ENCODE results near the gene C5. TPM values are rescaled to one million over a fixed set of nuclear protein-coding genes. Genes with fewer than 3 reads are reported as not detected.

Gene C5
- polyA plus RNA-seq, 1 donor = 6.0 TPM

- DNase-seq = no peak
These were observed 144.5 kb downstream of the C5 start for GRCh38 chr9:120905315-120906164.

- DNase-seq = no peak
These were observed 145.1 kb downstream of the C5 start for GRCh38 chr9:120904978-120905301.

GRCh38 chr9:120904061-120904977, 145.8 kb downstream of the C5 start:
- DNase-seq = no peak

GRCh38 chr9:120902569-120903535, 147.2 kb downstream of the C5 start:
- no peak for DNase-seq

Other genes starting within 250 kb of the C5 start
- gene PSMD5, start 207.4 kb downstream of the C5 start, polyA plus RNA-seq (ENCODE audit: insufficient read length) = 20.6 TPM
- gene PHF19, start 173.1 kb downstream of the C5 start, polyA plus RNA-seq (ENCODE audit: insufficient read length) = 36.0 TPM
- 4.7 TPM for gene TRAF1, start 123.5 kb downstream of the C5 start, polyA plus RNA-seq (ENCODE audit: insufficient read length)
- gene CNTRL, start 24.7 kb upstream of the C5 start, polyA plus RNA-seq (ENCODE audit: insufficient read length) = 16.4 TPM
- gene RAB14, start 151.6 kb upstream of the C5 start, polyA plus RNA-seq (ENCODE audit: insufficient read length) = 51.7 TPM
- gene GSN, start 217.9 kb upstream of the C5 start, polyA plus RNA-seq (ENCODE audit: insufficient read length) = 316 TPM

Measured in hindlimb muscle (tissue), 1 donor.